AG10803 (cell line): ENCODE measurements around the gene APOC4.

Experiments used
- DNase-seq: peaks from one replicate; pipeline ENCODE4 v3.0.0; 2010; ENCODE audit warnings: low read depth
- H3K4me3 ChIP-seq: 2 replicates; pipeline ENCODE4 v1.5.1; 2011; ENCODE audit warnings: mild to moderate bottlenecking, low read length, control low read depth
- CTCF ChIP-seq: conservative IDR thresholded peaks from 2 replicates; pipeline ENCODE4 v1.5.1; 2011; ENCODE audit warnings: mild to moderate bottlenecking, low read length, control low read depth, inconsistent platforms

The APOC4 gene

GRCh38 chr19:44954649-44955504 is 12.8 kb downstream of the APOC4 start, which contains the start of gene CLPTM1:
Gene CLPTM1, plus strand, starts transcription at chr19:44955380. Its CDS starts 16 bp downstream, at chr19:44955396.
- H3K4me3 ChIP-seq: peak within 1 kb of the TSS; percentile 94
- no peak for TF ChIP-seq CTCF
- DNase-seq: peak; percentile 97

GRCh38 chr19:44955505-44956439 is 13.7 kb downstream of the APOC4 start:
- peak overlapping the region; percentile 94 for H3K4me3 ChIP-seq
- no peak for TF ChIP-seq CTCF
- DNase-seq: peak; percentile 8

- DNase-seq: no peak
- no peak for TF ChIP-seq CTCF
- H3K4me3 ChIP-seq: no peak overlapping the region
Observed at GRCh38 chr19:44957526-44957925, 15.5 kb downstream of the APOC4 start.

GRCh38 chr19:44958090-44958489 is 16.1 kb downstream of the APOC4 start:
- DNase-seq: no peak
- H3K4me3 ChIP-seq: no peak overlapping the region
- TF ChIP-seq CTCF: no peak

GRCh38 chr19:44959691-44960090 is 17.7 kb downstream of the APOC4 start:
- H3K4me3 ChIP-seq: no peak overlapping the region
- DNase-seq: no peak

More at GRCh38 chr19:44959691-44960090, 17.7 kb downstream of the APOC4 start:
- no peak for TF ChIP-seq CTCF
